CD4-positive, alpha-beta T cell treated with Interleukin-4 for 1 hour (primary cell): ENCODE measurements around the gene ARMH3.
A peak's percentile ranks its signal among the peaks of the same experiment; 100 is the strongest.

Experiments used
- DNase-seq, 2 donors: peaks; one replicate each; pipeline ENCODE4 v3.0.0-alpha.2; 2020 to 2022

Gene ARMH3

GRCh38 chr10:101828766-101829551 is 227.0 kb downstream of the ARMH3 start:
- DNase-seq, result no peak

- no peak for DNase-seq
These were observed 227.9 kb downstream of the ARMH3 start for GRCh38 chr10:101827919-101828600.

GRCh38 chr10:101826852-101827434 is 229.0 kb downstream of the ARMH3 start:
- DNase-seq, result no peak

- DNase-seq, result no peak
These were observed 231.2 kb downstream of the ARMH3 start for GRCh38 chr10:101824736-101825135.

- DNase-seq, result no peak
These were observed 236.9 kb downstream of the ARMH3 start for GRCh38 chr10:101818872-101819633.

- peak; percentile 100 for DNase-seq
These were observed 237.7 kb downstream of the ARMH3 start, which contains the start of gene OGA for GRCh38 chr10:101818119-101818871. TSS of gene OGA (minus strand) at chr10:101818444. CDS start at chr10:101818022, 422 bp downstream.

- DNase-seq, result peak in 1 of 2 donors; percentile 43
These were observed 238.4 kb downstream of the ARMH3 start for GRCh38 chr10:101817337-101818118.

- no peak for DNase-seq
These were observed 239.0 kb downstream of the ARMH3 start for GRCh38 chr10:101816913-101817336.

- DNase-seq, result no peak
These were observed 239.6 kb downstream of the ARMH3 start for GRCh38 chr10:101816376-101816775.

- no peak for DNase-seq
These were observed 241.4 kb downstream of the ARMH3 start for GRCh38 chr10:101814466-101815071.

- no peak for DNase-seq
These were observed 243.4 kb downstream of the ARMH3 start for GRCh38 chr10:101812606-101813005.

GRCh38 chr10:101807158-101807557 is 248.8 kb downstream of the ARMH3 start:
- DNase-seq, result no peak

- no peak for DNase-seq
These were observed 252.5 kb downstream of the ARMH3 start for GRCh38 chr10:101803511-101803910.

GRCh38 chr10:101797403-101798059 is 258.4 kb downstream of the ARMH3 start:
- no peak for DNase-seq
